HEK293T (cell line): ENCODE data around the gene FAM13C.

Experiments used
- ARNT ChIP-seq: fragments of 450-650 bp; IDR thresholded peaks from 2 replicates; pipeline ENCODE4 v1.6.1; 2017; ENCODE audit warnings: mild to moderate bottlenecking
- ELF4 ChIP-seq: fragments of 450-650 bp; IDR thresholded peaks from 2 replicates; pipeline ENCODE4 v1.6.1; 2017; ENCODE audit warnings: antibody characterized with exemption
- FOXA1 ChIP-seq: fragments of 450-650 bp; IDR thresholded peaks from 2 replicates; pipeline ENCODE4 v1.6.1; 2016; ENCODE audit warnings: mild to moderate bottlenecking
- FOXM1 ChIP-seq: fragments of 450-650 bp; IDR thresholded peaks from 2 replicates; pipeline ENCODE4 v1.6.1; 2017; ENCODE audit warnings: mild to moderate bottlenecking, borderline replicate concordance
- SP1 ChIP-seq: fragments of 450-650 bp; IDR thresholded peaks from 2 replicates; pipeline ENCODE4 v1.6.1; 2017
- TARDBP ChIP-seq: fragments of 450-650 bp; IDR thresholded peaks from 2 replicates; pipeline ENCODE4 v1.6.1; 2016

DNA sequence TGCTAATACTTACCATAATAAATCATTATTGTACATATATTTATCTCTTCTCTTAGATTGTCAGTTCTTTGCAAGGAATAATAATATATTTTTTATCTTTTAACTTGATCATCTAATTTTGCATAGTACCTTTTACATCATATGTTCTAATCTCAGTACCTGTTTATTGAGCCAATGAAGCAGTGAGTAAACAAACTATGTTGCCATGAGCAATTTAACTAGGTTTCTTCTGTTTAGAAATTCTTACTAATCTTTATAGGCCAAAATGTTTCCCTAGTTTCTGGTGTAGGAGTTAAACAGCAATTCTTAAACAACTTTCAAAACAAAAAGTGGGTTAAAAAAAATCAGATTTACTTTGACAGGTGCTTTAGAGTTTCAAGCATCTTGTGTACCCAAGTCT is 124.6 kb downstream of the FAM13C start:
- TF ChIP-seq TARDBP, result no peak
- no peak for TF ChIP-seq ARNT
- TF ChIP-seq FOXA1, result no peak
- no peak for TF ChIP-seq FOXM1
- TF ChIP-seq SP1, result no peak
- TF ChIP-seq ELF4, result no peak
